Measurements from ENCODE around the gene GCNT2.
A peak's percentile ranks its signal among the peaks of the same experiment; 100 is the strongest.
"Not testable (repeated sequence)": the region's sequence is repeated elsewhere in the genome, so short reads cannot be mapped to it uniquely, and the experiment has no call there.

The GCNT2 gene

GRCh38 chr6:10550764-10551163 lies 29.6 kb downstream of the GCNT2 start:
- DNase-seq = no peak

- no peak for DNase-seq
Observed at GRCh38 chr6:10552270-10552810, 31.2 kb downstream of the GCNT2 start.

GRCh38 chr6:10553871-10554270 lies 32.7 kb downstream of the GCNT2 start:
- no peak for DNase-seq

- DNase-seq = no peak
Observed at GRCh38 chr6:10554826-10555225, 33.7 kb downstream of the GCNT2 start.

GRCh38 chr6:10555625-10556309 lies 34.6 kb downstream of the GCNT2 start:
- peak; percentile 30 for DNase-seq

- no peak for DNase-seq
Observed at GRCh38 chr6:10556589-10556988, 35.4 kb downstream of the GCNT2 start.

GRCh38 chr6:10556992-10557391 lies 35.8 kb downstream of the GCNT2 start:
- no peak for DNase-seq

- DNase-seq = no peak
Observed at GRCh38 chr6:10557913-10558312, 36.8 kb downstream of the GCNT2 start.

GRCh38 chr6:10558565-10558964 lies 37.4 kb downstream of the GCNT2 start:
- DNase-seq = no peak

GRCh38 chr6:10559522-10560152 lies 38.5 kb downstream of the GCNT2 start:
- DNase-seq = no peak

GRCh38 chr6:10561611-10562199 lies 40.6 kb downstream of the GCNT2 start:
- DNase-seq = no peak

GRCh38 chr6:10564975-10565673 lies 44.0 kb downstream of the GCNT2 start:
- DNase-seq = no peak

- no peak for DNase-seq
Observed at GRCh38 chr6:10565913-10566312, 44.8 kb downstream of the GCNT2 start.

GRCh38 chr6:10567256-10568026 lies 46.3 kb downstream of the GCNT2 start:
- DNase-seq = no peak

GRCh38 chr6:10569392-10570127 lies 48.4 kb downstream of the GCNT2 start:
- DNase-seq = no peak

GRCh38 chr6:10575519-10575918 lies 54.4 kb downstream of the GCNT2 start:
- DNase-seq = not testable (repeated sequence)

GRCh38 chr6:10576226-10576625 lies 55.1 kb downstream of the GCNT2 start:
- no peak for DNase-seq

GRCh38 chr6:10577112-10577511 lies 56.0 kb downstream of the GCNT2 start:
- DNase-seq = no peak

- DNase-seq = no peak
Observed at GRCh38 chr6:10578723-10579122, 57.6 kb downstream of the GCNT2 start.

- DNase-seq = no peak
Observed at GRCh38 chr6:10579803-10580202, 58.7 kb downstream of the GCNT2 start.

- DNase-seq = no peak
Observed at GRCh38 chr6:10580570-10580969, 59.4 kb downstream of the GCNT2 start.

GRCh38 chr6:10581402-10581801 lies 60.3 kb downstream of the GCNT2 start:
- not testable (repeated sequence) for DNase-seq
